Renal pelvis (tissue), 4 donors: ENCODE measurements around the gene VDAC1. TPM values are rescaled to one million over a fixed set of nuclear protein-coding genes. Genes with fewer than 3 reads are reported as not detected.
"Not testable (repeated sequence)": the region's sequence is repeated elsewhere in the genome, so short reads cannot be mapped to it uniquely, and the experiment has no call there.

Source experiments
- DNase-seq: peaks from one replicate; pipeline ENCODE4 v3.0.0-alpha.2; 2013
- polyA plus RNA-seq, 3 donors: library from polyadenylated mRNA; unstranded; fragments of 120-200 nt; gene quantifications; one replicate each; pipeline ENCODE4 v1.2.1, GENCODE V29; 2013; ENCODE audit not compliant: insufficient read length in 3 of 3

The VDAC1 gene
- polyA plus RNA-seq, 3 donors: 169 to 196 (median 192) TPM

GRCh38 chr5:133977858-133978257, 26.9 kb downstream of the VDAC1 start:
- DNase-seq: no peak

- DNase-seq: no peak
These were observed 27.5 kb downstream of the VDAC1 start for GRCh38 chr5:133977161-133977787.

GRCh38 chr5:133975546-133975945, 29.2 kb downstream of the VDAC1 start:
- DNase-seq: not testable (repeated sequence)

GRCh38 chr5:133974142-133974541, 30.6 kb downstream of the VDAC1 start:
- no peak for DNase-seq

GRCh38 chr5:133970325-133970909, 34.4 kb downstream of the VDAC1 start:
- no peak for DNase-seq

- no peak for DNase-seq
These were observed 35.0 kb downstream of the VDAC1 start for GRCh38 chr5:133969654-133970324.

GRCh38 chr5:133968204-133968980, 36.4 kb downstream of the VDAC1 start, which contains the start of gene C5orf15:
TSS of gene C5orf15 (minus strand) at chr5:133968625. CDS start at chr5:133968584, 41 bp downstream.
- peak; percentile 98 for DNase-seq

GRCh38 chr5:133967698-133968203, 37.0 kb downstream of the VDAC1 start:
- no peak for DNase-seq

- no peak for DNase-seq
These were observed 37.7 kb downstream of the VDAC1 start for GRCh38 chr5:133967124-133967523.

- DNase-seq: no peak
These were observed 38.7 kb downstream of the VDAC1 start for GRCh38 chr5:133966090-133966489.

- DNase-seq: no peak
These were observed 41.2 kb downstream of the VDAC1 start for GRCh38 chr5:133963493-133964128.

- no peak for DNase-seq
These were observed 41.8 kb downstream of the VDAC1 start for GRCh38 chr5:133962801-133963476.

GRCh38 chr5:133962131-133962530, 42.6 kb downstream of the VDAC1 start:
- DNase-seq: no peak

- DNase-seq: no peak
These were observed 45.1 kb downstream of the VDAC1 start for GRCh38 chr5:133959643-133960042.

GRCh38 chr5:133957591-133957990, 47.2 kb downstream of the VDAC1 start:
- DNase-seq: no peak

- DNase-seq: no peak
These were observed 47.7 kb downstream of the VDAC1 start for GRCh38 chr5:133957080-133957479.

- DNase-seq: not testable (repeated sequence)
These were observed 48.6 kb downstream of the VDAC1 start for GRCh38 chr5:133956196-133956595.

GRCh38 chr5:133953568-133954145, 51.1 kb downstream of the VDAC1 start:
- DNase-seq: no peak

- DNase-seq: no peak
These were observed 51.8 kb downstream of the VDAC1 start for GRCh38 chr5:133952729-133953567.
